SU-DHL-6 (cell line): ENCODE results near the gene OR8D2.

Experiments used
- EZH2phosphoT487 ChIP-seq: fragments of 200-600 bp; sonication (generic), shearing (Covaris generic); conservative IDR thresholded peaks from 2 replicates; pipeline ENCODE4 v1.6.1; 2018; ENCODE audit warnings: mild to moderate bottlenecking, antibody characterized with exemption, low read length, moderate library complexity, mixed read lengths
- TF ChIP-seq, protein P1 (sequence below): fragments of 200-600 bp; sonication (generic); IDR thresholded peaks from one replicate; pipeline ENCODE4 v1.5.1; 2017; ENCODE audit warnings: antibody characterized with exemption, mild to moderate bottlenecking, low read length, moderate library complexity; ENCODE audit not compliant: insufficient read depth, poor library complexity, severe bottlenecking

DNA sequence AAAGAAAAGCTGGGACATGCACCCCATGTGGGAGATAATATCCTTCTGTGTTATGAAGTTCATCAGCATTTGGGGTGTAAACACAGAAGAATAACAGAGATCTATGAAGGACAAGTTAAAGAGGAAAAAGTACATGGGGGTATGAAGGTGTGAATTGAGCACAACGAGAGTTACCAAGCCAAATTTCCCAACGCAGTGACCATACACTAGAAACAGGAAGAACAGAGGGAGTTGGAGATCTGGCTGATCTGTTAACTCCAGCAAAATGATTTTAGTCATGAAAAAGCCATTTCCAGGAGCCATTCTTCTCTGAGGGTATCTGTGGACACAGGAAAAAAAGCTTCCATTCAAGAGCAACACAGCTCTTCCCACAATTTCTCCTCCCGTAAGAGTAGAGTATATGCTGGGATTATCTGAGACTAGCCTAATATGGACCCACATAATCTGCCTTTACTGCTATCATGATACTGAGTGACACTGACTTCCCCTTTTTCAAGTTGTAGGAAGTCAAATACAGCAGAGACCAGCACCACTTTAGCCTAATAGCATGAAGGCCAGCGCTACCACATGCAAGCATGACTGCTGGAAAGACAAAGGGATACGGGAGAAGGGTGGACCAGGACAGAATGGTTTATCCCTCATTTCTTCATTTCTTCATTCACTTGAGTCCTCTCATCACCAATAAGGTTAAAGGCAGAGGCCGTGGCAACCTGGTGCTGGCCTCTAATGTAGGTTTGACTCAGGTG is 19.6 kb upstream of the OR8D2 start:
- TF ChIP-seq, protein P1, sequence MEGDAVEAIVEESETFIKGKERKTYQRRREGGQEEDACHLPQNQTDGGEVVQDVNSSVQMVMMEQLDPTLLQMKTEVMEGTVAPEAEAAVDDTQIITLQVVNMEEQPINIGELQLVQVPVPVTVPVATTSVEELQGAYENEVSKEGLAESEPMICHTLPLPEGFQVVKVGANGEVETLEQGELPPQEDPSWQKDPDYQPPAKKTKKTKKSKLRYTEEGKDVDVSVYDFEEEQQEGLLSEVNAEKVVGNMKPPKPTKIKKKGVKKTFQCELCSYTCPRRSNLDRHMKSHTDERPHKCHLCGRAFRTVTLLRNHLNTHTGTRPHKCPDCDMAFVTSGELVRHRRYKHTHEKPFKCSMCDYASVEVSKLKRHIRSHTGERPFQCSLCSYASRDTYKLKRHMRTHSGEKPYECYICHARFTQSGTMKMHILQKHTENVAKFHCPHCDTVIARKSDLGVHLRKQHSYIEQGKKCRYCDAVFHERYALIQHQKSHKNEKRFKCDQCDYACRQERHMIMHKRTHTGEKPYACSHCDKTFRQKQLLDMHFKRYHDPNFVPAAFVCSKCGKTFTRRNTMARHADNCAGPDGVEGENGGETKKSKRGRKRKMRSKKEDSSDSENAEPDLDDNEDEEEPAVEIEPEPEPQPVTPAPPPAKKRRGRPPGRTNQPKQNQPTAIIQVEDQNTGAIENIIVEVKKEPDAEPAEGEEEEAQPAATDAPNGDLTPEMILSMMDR: no peak
- TF ChIP-seq EZH2phosphoT487: no peak
